GM21381 (cell line): ENCODE data around the gene CLRN1.

Source experiments
- ATAC-seq: cut with Tn5 transposase; IDR thresholded peaks from one replicate; pipeline ENCODE4 v1.9.1; 2021; ENCODE audit warnings: mild to moderate bottlenecking, moderate library complexity; ENCODE audit not compliant: unreplicated experiment

The CLRN1 gene

GRCh38 chr3:150978566-150979148 is 6.1 kb upstream of the CLRN1 start:
- no peak for ATAC-seq

GRCh38 chr3:150975992-150976368 is 3.5 kb upstream of the CLRN1 start:
- ATAC-seq = no peak

- no peak for ATAC-seq
Measured at GRCh38 chr3:150975086-150975991, 2.8 kb upstream of the CLRN1 start.

GRCh38 chr3:150970665-150971324 is 1.7 kb downstream of the CLRN1 start:
- no peak for ATAC-seq

GRCh38 chr3:150968341-150969035 is 4.0 kb downstream of the CLRN1 start:
- no peak for ATAC-seq

GRCh38 chr3:150965436-150965835 is 7.1 kb downstream of the CLRN1 start:
- no peak for ATAC-seq

GRCh38 chr3:150961949-150962348 is 10.6 kb downstream of the CLRN1 start:
- ATAC-seq = no peak

GRCh38 chr3:150960708-150961684 is 11.5 kb downstream of the CLRN1 start:
- peak; percentile 48 for ATAC-seq

GRCh38 chr3:150958683-150959082 is 13.8 kb downstream of the CLRN1 start:
- no peak for ATAC-seq

GRCh38 chr3:150956376-150956775 is 16.2 kb downstream of the CLRN1 start:
- no peak for ATAC-seq

- no peak for ATAC-seq
Measured at GRCh38 chr3:150951923-150952322, 20.6 kb downstream of the CLRN1 start.

GRCh38 chr3:150945226-150946032 is 27.1 kb downstream of the CLRN1 start:
- no peak for ATAC-seq

GRCh38 chr3:150942221-150942620 is 30.3 kb downstream of the CLRN1 start:
- no peak for ATAC-seq

GRCh38 chr3:150936693-150937092 is 35.8 kb downstream of the CLRN1 start:
- peak; percentile 93 for ATAC-seq

- ATAC-seq = no peak
Measured at GRCh38 chr3:150933473-150933995, 39.0 kb downstream of the CLRN1 start.

- ATAC-seq = no peak
Measured at GRCh38 chr3:150931745-150932144, 40.8 kb downstream of the CLRN1 start.

- ATAC-seq = no peak
Measured at GRCh38 chr3:150930839-150931238, 41.7 kb downstream of the CLRN1 start.

GRCh38 chr3:150928234-150928633 is 44.3 kb downstream of the CLRN1 start:
- no peak for ATAC-seq

- ATAC-seq = no peak
Measured at GRCh38 chr3:150926328-150926727, 46.2 kb downstream of the CLRN1 start.
